ENCODE data around the gene LGR6.

LGR6 gene

GRCh38 chr1:202193614-202194327 lies at the start of gene LGR6:
Gene LGR6, plus strand, starts transcription at chr1:202193799. Its CDS starts 191 bp downstream, at chr1:202193990.
- TF ChIP-seq ZNF70 (CRISPR knock-in tag; IDR thresholded peaks at IDR 0.05) (no peak), PPARA (CRISPR knock-in tag; IDR thresholded peaks at IDR 0.05; ENCODE audit: borderline replicate concordance) (no peak), SNAI2 (CRISPR knock-in tag; IDR thresholded peaks at IDR 0.05) (no peak), ARNTL (CRISPR knock-in tag; IDR thresholded peaks at IDR 0.05; ENCODE audit: borderline replicate concordance, low read depth) (no peak), ESRRG (CRISPR knock-in tag; IDR thresholded peaks at IDR 0.05) (no peak), POU6F1 (CRISPR knock-in tag; IDR thresholded peaks at IDR 0.05; ENCODE audit: borderline replicate concordance, low read depth) (no peak), CSRNP3 (CRISPR knock-in tag; IDR thresholded peaks at IDR 0.05) (no peak), ZNF565 (CRISPR knock-in tag; conservative IDR thresholded peaks at IDR 0.05; ENCODE audit: low read depth) (no peak), ISL1 (CRISPR knock-in tag; IDR thresholded peaks at IDR 0.05) (no peak), BACH2 (CRISPR knock-in tag; IDR thresholded peaks at IDR 0.05; ENCODE audit: borderline replicate concordance) (no peak), OSR1 (CRISPR knock-in tag; IDR thresholded peaks at IDR 0.05) (no peak), PATZ1 (CRISPR knock-in tag; IDR thresholded peaks at IDR 0.05; ENCODE audit: borderline replicate concordance) (no peak), TOX (CRISPR knock-in tag; IDR thresholded peaks at IDR 0.05; ENCODE audit: borderline replicate concordance) (no peak), ZFP3 (CRISPR knock-in tag; IDR thresholded peaks at IDR 0.05) (no peak), ZC3H10 (CRISPR knock-in tag; IDR thresholded peaks at IDR 0.05) (no peak), RARB (CRISPR knock-in tag; IDR thresholded peaks at IDR 0.05) (no peak), GLIS3 (CRISPR knock-in tag; IDR thresholded peaks at IDR 0.05) (no peak), TCF4 (CRISPR knock-in tag; IDR thresholded peaks at IDR 0.05; ENCODE audit: borderline replicate concordance) (no peak), ZNF8 (CRISPR knock-in tag; IDR thresholded peaks at IDR 0.05) (no peak)
- ATAC-seq, result no peak

- peak; percentile 84 for ATAC-seq
- TF ChIP-seq CREB5 (CRISPR knock-in tag; IDR thresholded peaks at IDR 0.05; ENCODE audit: low read depth) (no peak), SNAI2 (CRISPR knock-in tag; IDR thresholded peaks at IDR 0.05) (no peak), PATZ1 (CRISPR knock-in tag; IDR thresholded peaks at IDR 0.05; ENCODE audit: borderline replicate concordance) (no peak), ISL1 (CRISPR knock-in tag; IDR thresholded peaks at IDR 0.05) (no peak), TOX (CRISPR knock-in tag; IDR thresholded peaks at IDR 0.05; ENCODE audit: borderline replicate concordance) (no peak), ZFP3 (CRISPR knock-in tag; IDR thresholded peaks at IDR 0.05) (no peak), BACH2 (CRISPR knock-in tag; IDR thresholded peaks at IDR 0.05; ENCODE audit: borderline replicate concordance) (no peak), RARB (CRISPR knock-in tag; IDR thresholded peaks at IDR 0.05) (no peak), ZC3H10 (CRISPR knock-in tag; IDR thresholded peaks at IDR 0.05) (no peak), ZNF8 (CRISPR knock-in tag; IDR thresholded peaks at IDR 0.05) (no peak), PPARA (CRISPR knock-in tag; IDR thresholded peaks at IDR 0.05; ENCODE audit: borderline replicate concordance) (no peak), CSRNP3 (CRISPR knock-in tag; IDR thresholded peaks at IDR 0.05) (no peak), ARNTL (CRISPR knock-in tag; IDR thresholded peaks at IDR 0.05; ENCODE audit: borderline replicate concordance, low read depth) (no peak)
Observed at GRCh38 chr1:202144402-202145067, 49.1 kb upstream of the LGR6 start, which contains the start of gene ARL8A. Gene ARL8A, minus strand, starts transcription at chr1:202144737. Its CDS starts 165 bp downstream, at chr1:202144572.
